K562 (cell line): Measurements from ENCODE around the gene PPP1R3E. TPM values are rescaled to one million over a fixed set of nuclear protein-coding genes. Genes with fewer than 3 reads are reported as not detected.

Experiments used
- CHD2 ChIP-seq: IDR thresholded peaks from 2 replicates; pipeline ENCODE4 v1.6.1; 2011; ENCODE audit warnings: low read depth, low read length
- GTF2B ChIP-seq: IDR thresholded peaks from 2 replicates; pipeline ENCODE4 v1.6.1; 2011; ENCODE audit not compliant: insufficient read length; ENCODE audit errors: extremely low read depth
- HNRNPH1 ChIP-seq: fragments of 200-400 bp; formaldehyde crosslinking; optimal IDR thresholded peaks from 2 replicates; pipeline ENCODE3; 2017; ENCODE audit warnings: low read depth, mild to moderate bottlenecking, low read length, moderate library complexity
- HNRNPUL1 ChIP-seq: fragments of 200-400 bp; formaldehyde crosslinking; IDR thresholded peaks from 2 replicates; pipeline ENCODE4 v1.6.1; 2017; ENCODE audit warnings: low read length
- KAT7 ChIP-seq: sonication (generic); formaldehyde crosslinking; IDR thresholded peaks from 2 replicates; pipeline ENCODE4 v1.8.0; 2022; ENCODE audit warnings: missing genetic modification reagents, mild to moderate bottlenecking, borderline replicate concordance
- MAFF ChIP-seq: IDR thresholded peaks from 2 replicates; pipeline ENCODE4 v1.6.1; 2012; ENCODE audit warnings: low read length, improper control_type of control experiment
- NCOA4 ChIP-seq: fragments of 450-650 bp; IDR thresholded peaks from 2 replicates; pipeline ENCODE4 v1.6.1; 2018; ENCODE audit warnings: mild to moderate bottlenecking; ENCODE audit not compliant: partially characterized antibody
- NKRF ChIP-seq: fragments of 450-650 bp; IDR thresholded peaks from 2 replicates; pipeline ENCODE4 v1.6.1; 2016; ENCODE audit warnings: borderline replicate concordance
- RBFOX2 ChIP-seq: fragments of 200-400 bp; formaldehyde crosslinking; IDR thresholded peaks from 2 replicates; pipeline ENCODE4 v1.6.1; 2017; ENCODE audit warnings: low read depth, mild to moderate bottlenecking, low read length, moderate library complexity
- RBM25 ChIP-seq: fragments of 200-400 bp; formaldehyde crosslinking; IDR thresholded peaks from 2 replicates; pipeline ENCODE4 v1.6.1; 2018; ENCODE audit warnings: low read length, low read depth, moderate library complexity; ENCODE audit not compliant: severe bottlenecking
- SAFB ChIP-seq: fragments of 200-400 bp; formaldehyde crosslinking; IDR thresholded peaks from 2 replicates; pipeline ENCODE4 v1.6.1; 2017; ENCODE audit warnings: low read depth, low read length, borderline replicate concordance
- SMARCA4 ChIP-seq: fragments of 450-650 bp; IDR thresholded peaks from 2 replicates; pipeline ENCODE4 v1.6.1; 2016
- SP1 ChIP-seq: sonication (generic); formaldehyde crosslinking; IDR thresholded peaks from 2 replicates; pipeline ENCODE4 v1.8.1; 2022; ENCODE audit warnings: mild to moderate bottlenecking, missing genetic modification reagents
- TEAD2 ChIP-seq: fragments of 450-650 bp; IDR thresholded peaks from 2 replicates; pipeline ENCODE4 v1.6.1; 2016; ENCODE audit warnings: missing genetic modification characterization, control low read depth, missing compliant biosample characterization
- ZBTB17 ChIP-seq: fragments of 450-650 bp; formaldehyde crosslinking; IDR thresholded peaks from 2 replicates; pipeline ENCODE4 v1.4.0; 2020; ENCODE audit warnings: mild to moderate bottlenecking
- ZNF175 ChIP-seq: fragments of 200-800 bp; sonication (Bioruptor generic); IDR thresholded peaks from 2 replicates; pipeline ENCODE4 v1.6.1; 2016; ENCODE audit warnings: low read depth, mild to moderate bottlenecking, missing genetic modification characterization, missing compliant biosample characterization
- ZNF24 ChIP-seq: fragments of 450-650 bp; IDR thresholded peaks from 2 replicates; pipeline ENCODE4 v1.6.1; 2016
- ZNF561 ChIP-seq: fragments of 450-650 bp; formaldehyde crosslinking; conservative IDR thresholded peaks from 2 replicates; pipeline ENCODE4 v1.4.0; 2020; ENCODE audit warnings: mild to moderate bottlenecking, moderate library complexity
- polyA plus RNA-seq, 8 experiments: library from polyadenylated mRNA; depleted of rRNA in 4 of 8; stranded (reverse) in 5 of 8; unstranded in 3 of 8; fragments of >200 nt; fragmentation: Nextera tagmentation in 2 of 8; fragmentation: Illumina TruSeq in 1 of 8; extraction: Ambion mirVana in 2 of 8; extraction: Trizol in 1 of 8; gene quantifications; 2 replicates each; pipeline versions ENCODE4 v1.2.1 to v1.2.3, GENCODE V29; 2011 to 2014; ENCODE audit warnings: inconsistent platforms in 1 of 8, missing spikeins in 1 of 8
- total RNA-seq, 7 experiments: library from RNA; depleted of rRNA in 6 of 7; stranded (reverse); fragments of >200 nt in 6 of 7; fragmentation: Illumina TruSeq in 2 of 7; extraction: Trizol in 2 of 7; gene quantifications; 2 replicates each; pipeline versions ENCODE4 v1.2.1 to v1.2.3, GENCODE V29; 2011 to 2021; ENCODE audit warnings: low replicate concordance in 1 of 7

Gene PPP1R3E
- total and polyA plus RNA-seq, 9 of the 15 experiments (the other 6 are each of a cell fraction or from before 2014, with no cell fraction given), result 3.2 to 18.4 (median 7.6) TPM

- TF ChIP-seq HNRNPH1 (no peak), ZNF175 (CRISPR knock-in tag) (peak; percentile 37; the same call in 1 of the 2 replicates), SP1 (CRISPR knock-in tag) (peak; percentile 90), KAT7 (CRISPR knock-in tag) (0 out of 2 replicates have a peak, but pooled peaks have one; percentile 63), SAFB (0 out of 2 replicates have a peak, but pooled peaks have one; percentile 40), CHD2 (peak; percentile 88), ZBTB17 (CRISPR knock-in tag) (0 out of 2 replicates have a peak, but pooled peaks have one; percentile 26), RBM25 (peak; percentile 99), ZNF24 (no peak), NKRF (peak; percentile 57; the same call in 1 of the 2 replicates), NCOA4 (no peak), ZNF561 (CRISPR knock-in tag) (no peak), TEAD2 (tag) (no peak), HNRNPUL1 (no peak), SMARCA4 (0 out of 2 replicates have a peak, but pooled peaks have one; percentile 22), GTF2B (no peak), RBFOX2 (peak; percentile 75), MAFF (no peak)
Measured at GRCh38 chr14:23286020-23286901, 16.4 kb downstream of the PPP1R3E start, which contains the start of gene HOMEZ (continued).
